Globus pallidus (tissue), 1 donor: ENCODE measurements around the gene STAT5B.
A peak's percentile ranks its signal among the peaks of the same experiment; 100 is the strongest.
"Not testable (repeated sequence)": the region's sequence is repeated elsewhere in the genome, so short reads cannot be mapped to it uniquely, and the experiment has no call there.

ENCODE experiments used
- DNase-seq: peaks from one replicate; pipeline ENCODE4 v3.0.0-alpha.2; 2015; ENCODE audit warnings: low spot score

Gene STAT5B

DNA sequence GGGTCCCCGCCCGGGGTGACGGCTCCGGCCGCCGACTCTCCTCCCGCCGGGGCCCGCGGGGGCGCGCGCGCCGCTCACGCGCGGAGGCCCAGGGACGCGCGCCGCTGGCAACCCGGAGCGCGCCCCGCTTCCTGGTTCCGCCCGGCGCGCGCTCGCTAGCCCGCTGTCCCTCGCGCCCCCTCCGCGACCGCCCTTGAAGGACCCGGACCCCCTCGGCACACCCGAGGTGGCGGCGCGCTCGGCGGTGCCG, at the start of gene STAT5B:
TSS of gene STAT5B (minus strand) at position 33 of the 250 bp plus-strand sequence. CDS start 44,264 bp downstream, outside the sequence.
- DNase-seq = peak; percentile 76

DNA sequence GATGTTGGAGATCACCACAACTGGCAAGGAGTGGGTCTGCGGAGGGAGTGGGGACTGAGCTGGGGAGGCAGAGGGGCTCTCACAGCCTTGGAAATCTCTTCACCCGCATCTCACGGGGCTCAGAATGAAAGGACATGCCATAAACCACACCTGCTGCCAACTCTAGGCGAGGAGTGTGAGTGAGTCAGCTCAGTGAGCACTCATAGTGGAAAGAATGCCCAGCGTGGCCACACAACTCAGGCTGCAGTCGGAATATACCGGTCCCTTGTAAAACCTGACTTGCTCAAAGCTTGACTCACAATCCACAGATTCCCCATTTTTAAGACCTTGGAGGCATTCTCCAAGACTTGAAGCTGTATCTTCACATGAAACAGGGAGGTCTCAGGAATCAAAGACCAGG, 48.8 kb upstream of the STAT5B start:
- DNase-seq = no peak

DNA sequence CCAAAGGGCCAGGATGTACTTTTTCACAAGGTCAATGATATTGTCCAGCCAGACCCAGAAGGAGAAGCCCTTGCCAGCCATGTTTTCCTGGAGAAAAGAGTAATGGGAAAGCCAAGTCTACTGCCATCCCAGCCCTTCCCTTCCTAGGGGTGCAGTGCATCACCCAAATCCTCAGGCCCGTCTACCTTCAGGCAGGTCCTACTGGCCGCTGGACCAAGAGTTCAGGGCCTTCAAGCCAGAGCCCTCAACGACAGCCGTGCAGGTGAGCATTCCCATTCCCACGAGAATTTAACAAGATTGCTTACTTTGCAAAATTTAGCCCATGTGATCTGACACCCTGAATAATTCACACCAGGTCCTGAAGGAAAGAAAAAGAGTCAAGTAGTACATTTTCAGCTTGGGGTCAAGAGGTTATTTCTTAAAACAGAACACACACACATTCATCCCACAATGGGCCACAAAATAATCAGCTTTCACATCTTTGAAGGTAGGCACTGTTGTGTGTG, 47.1 kb upstream of the STAT5B start:
- DNase-seq = no peak

DNA sequence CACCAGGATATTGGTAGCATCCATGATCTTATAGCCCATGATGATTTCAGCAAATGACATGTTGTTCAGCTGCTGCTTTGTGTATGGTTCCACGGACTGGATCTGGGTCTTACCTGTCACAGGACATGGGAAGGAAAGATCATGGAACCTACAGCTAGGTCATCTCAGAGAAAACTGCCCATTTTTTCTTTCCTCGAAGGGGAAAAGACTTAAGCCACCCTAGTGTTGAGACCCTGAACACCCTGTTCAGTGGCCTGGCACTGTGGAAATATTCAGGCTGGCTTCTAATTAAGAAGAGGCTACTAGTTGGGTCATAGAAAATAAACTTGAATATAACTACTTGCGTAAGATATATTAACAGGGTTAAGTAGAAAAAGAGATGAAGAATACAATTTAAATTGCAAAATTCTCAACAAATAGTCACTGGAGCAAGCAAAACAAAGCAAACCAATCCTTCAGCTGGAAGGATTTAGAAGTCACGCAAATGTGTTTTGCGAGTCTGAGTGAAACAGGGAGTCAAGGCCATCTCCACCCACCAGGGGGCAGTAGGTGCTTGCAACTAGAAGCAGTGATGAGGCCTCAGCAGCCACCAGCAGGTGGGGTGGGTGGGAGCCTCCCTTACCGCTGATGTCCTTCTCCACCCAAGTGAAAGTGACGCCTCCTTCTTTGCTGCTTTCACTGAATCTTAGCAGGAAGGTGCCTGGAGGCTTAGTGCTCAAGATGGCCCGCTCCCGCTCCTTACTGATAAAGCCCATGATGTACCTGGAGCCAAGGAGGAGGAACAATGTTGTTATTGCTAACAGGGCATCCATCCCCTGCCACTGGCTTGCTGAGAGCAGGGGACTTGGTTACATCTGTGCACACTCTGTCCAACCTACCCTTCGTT, 46.4 kb upstream of the STAT5B start:
- peak; percentile 89 for DNase-seq

DNA sequence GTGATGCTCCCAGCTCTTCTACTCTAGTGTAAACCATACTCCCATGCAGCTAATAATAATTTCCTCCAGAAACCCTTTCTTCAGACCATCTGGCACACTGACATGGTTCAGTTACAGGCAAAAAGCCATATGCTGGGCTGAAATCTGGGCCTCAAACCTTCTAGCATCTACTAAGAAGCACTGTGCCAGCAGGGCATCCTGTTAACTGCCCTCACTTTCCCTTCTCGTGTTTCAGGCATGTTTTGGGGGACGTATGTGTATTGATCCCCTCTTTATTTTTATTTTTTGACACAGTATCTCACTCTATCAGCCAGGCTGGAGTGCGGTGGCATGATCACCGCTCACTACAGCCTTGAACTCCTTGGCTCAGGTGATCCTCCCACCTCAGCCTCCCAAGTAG, 45.4 kb upstream of the STAT5B start:
- no peak for DNase-seq

DNA sequence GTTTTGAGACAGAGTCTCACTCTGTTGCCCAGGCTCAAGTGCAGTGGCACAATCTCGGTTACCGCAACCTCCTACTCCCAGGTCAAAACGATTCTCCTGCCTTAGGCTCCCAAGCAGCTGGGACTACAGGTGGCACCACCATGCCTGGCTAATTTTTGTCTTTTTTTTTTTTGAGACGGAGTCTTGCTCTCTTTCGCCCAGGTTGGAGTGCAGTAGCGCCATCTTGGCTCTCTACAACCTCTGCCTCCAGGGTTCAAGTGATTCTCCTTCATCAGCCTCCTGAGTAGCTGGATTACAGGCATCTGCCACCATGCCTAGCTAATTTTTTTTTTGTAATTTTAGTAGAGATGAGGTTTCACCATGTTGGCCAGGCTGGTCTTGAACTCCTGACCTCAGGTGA, 41.8 kb upstream of the STAT5B start:
- DNase-seq = not testable (repeated sequence)

DNA sequence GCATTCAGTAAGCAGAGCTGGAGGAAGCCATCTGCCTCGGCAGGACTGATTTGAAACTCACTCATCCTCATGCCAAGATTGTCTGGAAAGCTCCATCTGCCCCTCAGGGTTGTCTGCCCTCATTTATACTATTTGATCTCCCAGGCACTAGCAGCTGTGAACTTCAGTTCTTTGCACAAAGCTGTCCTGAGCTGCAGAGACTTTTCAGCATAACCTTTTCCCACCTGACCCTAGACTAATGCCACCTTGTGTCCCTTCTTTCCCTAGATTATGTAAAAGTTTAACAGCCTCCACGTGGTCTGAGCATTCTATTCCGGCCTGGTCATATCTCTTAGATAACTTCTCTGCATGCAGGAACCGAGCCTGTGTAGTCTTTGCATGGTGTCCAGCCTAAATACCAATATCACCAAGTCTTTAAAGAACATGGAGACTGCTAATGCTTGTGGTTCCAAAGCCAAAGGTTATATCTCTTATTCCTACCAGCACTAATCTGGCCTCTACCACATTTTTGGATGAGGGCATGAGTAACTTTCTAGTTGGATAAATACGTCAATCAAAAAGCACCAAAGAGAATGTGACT, 41.2 kb upstream of the STAT5B start:
- DNase-seq = no peak

DNA sequence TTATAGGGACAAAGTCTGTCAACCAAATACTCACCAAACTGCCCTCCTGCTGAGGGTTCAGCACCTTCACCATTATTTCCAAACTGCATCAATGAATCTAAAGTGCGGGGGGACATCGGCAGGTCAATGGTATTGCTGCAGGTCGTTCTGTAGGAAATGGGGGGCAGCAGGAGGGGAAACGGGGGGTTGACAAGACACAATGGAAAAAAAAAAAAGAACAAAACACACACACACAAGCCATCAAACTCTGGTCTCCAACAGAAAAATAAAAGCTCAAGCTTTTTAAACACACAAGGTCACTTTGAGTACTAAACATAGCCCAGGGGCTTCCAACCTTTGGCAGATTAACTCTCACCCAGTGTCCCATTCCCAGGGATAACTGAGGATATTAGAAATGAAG, 40.6 kb upstream of the STAT5B start:
- no peak for DNase-seq

DNA sequence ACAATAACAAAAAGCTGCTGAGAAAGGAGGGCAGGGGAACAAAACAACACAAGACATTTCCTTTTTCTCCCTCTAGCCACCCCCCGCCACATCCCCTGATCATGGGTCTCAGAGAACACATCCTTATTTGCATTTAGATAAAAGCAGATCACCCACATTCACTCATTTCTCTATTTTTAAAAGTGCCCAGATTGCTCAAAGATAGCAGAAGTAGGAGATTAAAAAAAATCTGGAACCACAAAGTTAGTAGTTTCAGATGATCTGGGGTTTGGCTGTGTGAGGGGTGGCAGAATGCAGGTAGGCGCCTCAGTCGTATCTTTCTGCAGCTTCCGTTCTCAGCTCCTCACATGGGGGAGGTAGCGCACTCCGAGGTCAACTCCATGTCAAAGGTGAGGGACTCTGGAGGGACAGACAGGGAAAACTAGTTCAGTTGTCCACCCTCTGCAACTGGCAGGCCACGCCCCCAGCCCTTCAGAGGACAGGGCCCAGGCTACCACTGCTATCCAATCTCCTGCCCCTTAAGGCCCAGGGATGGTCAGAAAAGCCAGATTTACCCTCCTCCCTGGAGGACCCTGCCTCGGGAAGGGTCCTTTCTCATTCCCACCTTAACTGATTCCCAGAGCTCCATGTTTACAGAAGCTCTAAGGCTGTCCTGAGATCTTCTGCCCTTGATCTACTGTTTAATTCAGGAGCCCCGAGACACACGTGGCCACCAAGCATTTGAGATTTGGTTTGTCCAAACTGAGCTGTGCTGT, 39.4 kb upstream of the STAT5B start:
- no peak for DNase-seq

DNA sequence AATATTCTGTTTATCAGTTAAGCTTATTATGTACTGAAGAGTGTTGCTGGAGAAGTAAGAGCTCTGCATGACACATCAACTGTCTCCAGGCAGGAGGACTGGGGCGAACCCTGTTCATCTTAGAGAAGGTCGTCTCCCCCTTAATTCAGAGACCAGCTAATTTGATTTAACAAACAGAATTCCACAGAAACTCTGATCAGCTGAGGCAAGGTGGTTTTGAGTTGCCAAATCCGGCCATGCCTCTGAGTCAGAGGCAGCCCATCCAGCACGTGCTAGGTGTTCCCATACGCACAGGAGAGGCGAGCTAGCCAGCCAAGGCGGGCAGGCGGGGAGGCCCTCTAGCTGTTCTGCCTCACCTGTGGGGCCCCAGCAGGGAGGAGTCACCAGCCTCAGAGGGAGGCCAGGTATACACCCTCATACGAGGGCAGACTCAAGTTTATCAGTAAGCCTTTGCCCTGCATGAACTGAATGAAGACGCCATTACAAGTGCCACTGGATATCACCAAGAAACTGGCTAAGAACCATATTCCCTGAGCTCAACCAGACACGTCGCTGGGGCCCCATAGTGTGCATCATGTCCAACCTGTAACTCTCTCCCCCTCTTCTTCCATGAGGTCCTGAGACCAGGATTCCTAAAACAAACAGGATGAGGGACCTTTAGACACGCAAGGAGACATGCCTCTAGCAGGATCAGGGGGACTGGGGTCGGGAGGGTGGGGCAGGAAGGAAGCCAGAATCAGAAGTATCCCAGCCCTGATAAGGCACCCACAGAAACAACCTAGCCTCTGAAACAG, 37.8 kb upstream of the STAT5B start:
- DNase-seq = no peak

DNA sequence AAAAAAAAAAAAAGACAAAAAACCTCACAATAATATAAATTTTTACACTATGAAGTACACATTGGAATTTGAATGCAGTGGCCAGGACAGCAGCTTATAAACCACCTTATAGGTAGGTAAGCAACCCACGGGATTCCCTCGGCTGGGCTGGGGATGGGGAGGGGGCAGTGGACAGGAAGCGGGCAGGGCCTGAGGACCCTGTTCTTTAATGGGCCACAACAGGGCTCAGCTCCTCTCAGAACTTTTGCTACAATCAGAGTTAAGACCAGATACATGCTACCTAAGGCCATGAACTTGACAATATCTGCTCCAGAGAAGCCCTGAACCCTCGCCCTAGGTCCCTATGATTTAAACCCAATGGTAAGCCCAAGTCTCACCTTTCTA, 37.2 kb upstream of the STAT5B start:
- no peak for DNase-seq

DNA sequence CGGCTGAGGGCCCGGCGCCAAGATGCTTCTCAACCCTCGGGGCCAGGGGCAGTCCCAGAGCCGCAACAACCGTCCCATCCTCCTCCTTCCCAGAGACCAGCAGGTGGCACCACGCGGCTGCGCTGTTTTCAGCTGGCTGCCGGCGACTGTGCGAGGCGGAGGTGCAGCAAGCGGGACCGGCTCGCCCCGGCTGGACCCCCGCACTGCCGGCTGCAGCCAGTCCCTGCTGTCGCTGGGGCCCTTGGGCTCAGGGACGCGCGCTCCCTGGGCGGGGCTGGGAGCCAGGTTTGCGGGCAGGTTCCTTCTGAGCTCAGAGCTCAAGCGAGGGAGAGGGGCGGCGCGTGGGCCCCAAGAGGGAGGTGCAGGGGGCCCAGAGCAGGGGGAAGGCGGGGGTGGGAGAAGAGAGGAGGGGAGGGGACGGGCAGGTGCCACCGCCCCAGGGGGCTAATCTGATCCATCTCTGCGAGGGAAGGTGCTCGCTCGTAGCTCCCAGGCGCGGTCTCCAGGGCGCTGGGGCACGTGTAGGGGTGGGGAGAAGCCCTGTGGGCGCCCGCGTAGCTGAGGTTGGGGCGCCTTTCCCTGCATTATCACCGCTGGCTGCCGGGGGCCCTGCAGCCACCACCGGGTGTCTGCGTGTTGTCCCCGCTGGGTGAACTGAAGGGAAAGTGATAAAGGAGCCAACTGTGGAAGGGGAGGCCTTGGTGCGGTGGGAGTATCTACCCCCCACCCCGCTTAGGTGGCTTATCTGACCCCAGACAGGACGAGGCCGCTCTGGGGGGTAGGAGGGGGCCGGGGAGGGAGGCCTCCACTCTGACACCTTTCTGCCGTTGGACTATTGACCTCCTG, 36.3 kb upstream of the STAT5B start:
- peak; percentile 82 for DNase-seq

DNA sequence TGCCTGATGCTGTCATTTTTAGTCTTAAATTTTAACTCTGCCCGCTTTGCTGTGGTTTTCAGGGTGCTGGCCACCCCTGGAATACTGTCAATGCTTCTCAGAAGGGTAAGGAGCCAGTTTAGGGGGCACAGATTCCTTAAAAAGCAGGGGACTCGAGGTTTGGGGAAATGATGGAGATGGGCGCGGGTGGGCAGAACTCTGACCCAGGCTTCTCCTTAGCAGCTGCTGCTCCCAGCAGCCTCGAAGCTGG, 35.8 kb upstream of the STAT5B start:
- DNase-seq = no peak

DNA sequence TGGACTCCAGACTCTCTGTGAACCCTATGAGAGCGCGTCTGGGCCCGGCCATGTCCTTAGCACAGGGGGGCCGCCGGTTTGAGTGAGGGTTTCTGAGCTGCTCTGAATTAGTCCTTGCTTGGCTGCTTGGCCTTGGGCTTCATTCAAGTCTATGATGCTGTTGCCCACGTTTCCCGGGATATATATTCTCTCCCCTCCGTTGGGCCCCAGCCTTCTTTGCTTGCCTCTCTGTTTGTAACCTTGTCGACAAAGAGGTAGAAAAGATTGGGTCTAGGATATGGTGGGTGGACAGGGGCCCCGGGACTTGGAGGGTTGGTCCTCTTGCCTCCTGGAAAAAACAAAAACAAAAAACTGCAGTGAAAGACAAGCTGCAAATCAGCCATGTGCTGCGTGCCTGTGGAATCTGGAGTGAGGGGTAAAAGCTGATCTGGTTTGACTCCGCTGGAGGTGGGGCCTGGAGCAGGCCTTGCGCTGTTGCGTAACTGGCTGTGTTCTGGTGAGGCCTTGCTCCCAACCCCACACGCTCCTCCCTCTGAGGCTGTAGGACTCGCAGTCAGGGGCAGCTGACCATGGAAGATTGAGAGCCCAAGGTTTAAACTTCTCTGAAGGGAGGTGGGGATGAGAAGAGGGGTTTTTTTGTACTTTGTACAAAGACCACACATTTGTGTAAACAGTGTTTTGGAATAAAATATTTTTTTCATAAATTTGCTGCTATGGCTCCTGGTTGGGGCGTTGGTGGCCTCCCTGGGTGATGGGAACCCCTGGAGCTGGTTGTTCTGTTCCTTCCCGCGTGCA, 35.2 kb upstream of the STAT5B start:
- peak; percentile 72 for DNase-seq

DNA sequence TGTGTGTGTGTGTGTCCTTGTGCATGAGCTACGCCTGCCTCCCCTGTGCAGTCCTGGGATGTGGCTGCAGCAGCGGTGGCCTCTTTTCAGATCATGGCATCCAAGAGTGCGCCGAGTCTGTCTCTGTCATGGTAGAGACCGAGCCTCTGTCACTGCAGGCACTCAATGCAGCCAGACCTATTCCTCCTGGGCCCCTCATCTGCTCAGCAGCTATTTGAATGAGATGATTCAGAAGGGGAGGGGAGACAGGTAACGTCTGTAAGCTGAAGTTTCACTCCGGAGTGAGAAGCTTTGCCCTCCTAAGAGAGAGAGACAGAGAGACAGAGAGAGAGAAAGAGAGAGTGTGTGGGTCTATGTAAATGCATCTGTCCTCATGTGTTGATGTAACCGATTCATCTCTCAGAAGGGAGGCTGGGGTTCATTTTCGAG, 34.6 kb upstream of the STAT5B start:
- no peak for DNase-seq

DNA sequence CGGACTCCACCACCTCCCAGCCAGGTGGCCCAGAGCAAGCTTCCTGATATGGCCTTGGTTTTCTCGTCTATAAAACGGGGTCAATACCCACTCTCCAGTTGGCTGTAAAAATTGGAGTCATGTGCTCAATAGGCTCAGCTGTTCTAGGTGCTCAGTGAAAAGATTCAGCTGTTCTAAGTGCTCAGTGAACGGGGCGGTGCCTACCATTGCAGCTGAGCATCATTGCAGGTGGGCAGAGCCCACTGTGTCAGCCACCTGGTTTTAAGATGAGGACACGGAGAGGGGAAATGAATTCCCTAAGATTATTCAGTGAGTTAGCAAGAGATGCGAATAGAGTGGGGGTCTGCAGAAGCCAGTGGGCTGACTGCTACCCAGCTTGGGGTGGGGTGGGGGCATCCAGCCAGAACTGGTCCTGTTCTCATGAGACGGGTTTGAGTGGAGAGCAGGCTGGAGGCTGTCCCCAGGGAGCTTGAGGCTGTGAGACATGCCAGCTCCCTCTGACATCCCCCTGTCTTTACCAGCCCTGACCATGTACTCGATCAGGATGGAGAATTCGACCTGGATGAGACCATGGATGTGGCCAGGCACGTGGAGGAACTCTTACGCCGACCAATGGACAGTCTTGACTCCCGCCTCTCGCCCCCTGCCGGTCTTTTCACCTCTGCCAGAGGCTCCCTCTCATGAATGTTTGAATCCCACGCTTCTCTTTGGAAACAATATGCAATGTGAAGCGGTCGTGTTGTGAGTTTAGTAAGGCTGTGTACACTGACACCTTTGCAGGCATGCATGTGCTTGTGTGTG, 34.0 kb upstream of the STAT5B start:
- no peak for DNase-seq

DNA sequence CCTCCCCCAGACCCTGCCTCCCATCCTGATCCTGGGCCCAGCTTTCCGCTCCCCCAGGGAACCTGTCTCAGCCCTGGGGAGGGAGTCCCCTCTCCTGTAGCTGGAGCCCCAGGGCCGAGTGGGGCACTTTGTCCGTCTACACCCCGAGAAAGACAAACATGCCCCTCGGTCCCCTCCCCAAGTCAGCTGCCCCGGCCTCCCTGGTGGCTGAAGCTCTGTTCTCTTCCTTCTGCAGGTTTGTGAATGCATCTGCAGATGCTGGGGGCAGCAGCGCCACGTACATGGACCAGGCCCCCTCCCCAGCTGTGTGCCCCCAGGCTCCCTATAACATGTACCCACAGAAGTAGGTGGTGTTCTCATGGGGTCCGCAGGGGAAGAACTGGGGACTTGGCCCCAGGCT, 33.0 kb upstream of the STAT5B start:
- DNase-seq = no peak

DNA sequence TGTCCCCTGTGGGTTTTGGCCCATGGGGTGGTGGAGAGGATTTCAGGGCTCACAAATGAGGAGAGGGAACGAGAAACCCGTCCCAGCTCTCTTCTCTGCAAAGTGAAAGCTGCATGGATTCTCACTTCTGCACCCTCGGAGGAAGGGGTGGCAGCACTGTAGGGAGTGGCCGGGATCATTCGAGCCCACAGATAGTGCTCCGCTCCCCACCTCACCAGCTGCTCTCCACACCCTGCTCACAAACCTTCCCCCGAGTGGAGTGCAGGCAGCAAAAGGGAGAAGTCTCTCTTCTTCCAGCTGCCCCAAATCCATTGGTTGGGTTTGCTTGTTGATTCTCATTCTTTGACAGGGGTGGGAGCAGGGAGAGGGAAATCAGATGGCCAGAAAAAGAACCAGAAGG, 32.3 kb upstream of the STAT5B start:
- DNase-seq = no peak

DNA sequence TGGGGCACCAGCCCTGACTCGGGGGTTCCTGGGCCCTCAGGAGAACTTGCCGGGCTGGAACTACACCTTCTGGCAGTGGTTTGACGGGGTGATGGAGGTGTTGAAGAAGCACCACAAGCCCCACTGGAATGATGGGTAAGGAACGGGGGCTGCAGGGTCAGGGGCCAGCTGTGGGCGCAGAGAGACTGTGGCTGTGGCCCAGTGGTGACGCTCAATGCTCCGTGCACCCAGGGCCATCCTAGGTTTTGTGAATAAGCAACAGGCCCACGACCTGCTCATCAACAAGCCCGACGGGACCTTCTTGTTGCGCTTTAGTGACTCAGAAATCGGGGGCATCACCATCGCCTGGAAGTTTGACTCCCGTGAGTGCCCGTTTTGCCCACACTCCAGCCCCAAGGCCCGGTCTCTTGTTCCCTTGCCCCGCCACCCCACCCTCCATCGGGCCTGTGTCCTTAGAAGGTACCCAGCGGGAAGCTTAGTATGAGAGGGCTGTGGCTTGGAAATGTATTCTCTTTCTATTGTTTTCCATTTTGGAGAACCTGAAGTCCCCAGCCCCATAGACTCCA, 31.3 kb upstream of the STAT5B start:
- no peak for DNase-seq

DNA sequence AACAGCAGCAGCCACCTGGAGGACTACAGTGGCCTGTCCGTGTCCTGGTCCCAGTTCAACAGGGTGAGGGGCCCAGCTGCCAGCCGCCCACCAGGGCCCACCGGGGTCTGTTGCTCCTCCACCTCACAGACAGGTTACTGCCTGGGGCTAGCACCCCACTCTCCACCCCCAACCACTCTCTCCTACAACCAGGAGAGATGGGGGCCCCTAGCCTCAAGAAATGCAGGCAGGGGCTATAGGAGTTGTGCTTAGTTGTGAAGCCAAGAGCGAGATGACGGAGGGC, 30.1 kb upstream of the STAT5B start:
- no peak for DNase-seq
